Measurements from ENCODE around the gene GPRASP3. TPM values are rescaled to one million over a fixed set of nuclear protein-coding genes. Genes with fewer than 3 reads are reported as not detected.
"Not testable (repeated sequence)": the region's sequence is repeated elsewhere in the genome, so short reads cannot be mapped to it uniquely, and the experiment has no call there.

The GPRASP3 gene
- not detected for total RNA-seq

GRCh38 chrX:102720237-102721168 lies at the start of gene GPRASP3:
Gene GPRASP3, plus strand, starts transcription at chrX:102720743. Its CDS starts 28,253 bp downstream, at chrX:102748996.
- peak; percentile 62 for DNase-seq

GRCh38 chrX:102672856-102673255 lies 47.7 kb upstream of the GPRASP3 start:
- DNase-seq: no peak

GRCh38 chrX:102677479-102677878 lies 43.1 kb upstream of the GPRASP3 start:
- DNase-seq: not testable (repeated sequence)

- DNase-seq: no peak
Observed at GRCh38 chrX:102684772-102685520, 35.6 kb upstream of the GPRASP3 start.

- DNase-seq: no peak
Observed at GRCh38 chrX:102694749-102695148, 25.8 kb upstream of the GPRASP3 start.

GRCh38 chrX:102696306-102696705 lies 24.2 kb upstream of the GPRASP3 start:
- no peak for DNase-seq

GRCh38 chrX:102697494-102697893 lies 23.0 kb upstream of the GPRASP3 start:
- no peak for DNase-seq

- no peak for DNase-seq
Observed at GRCh38 chrX:102708900-102709299, 11.6 kb upstream of the GPRASP3 start.

- no peak for DNase-seq
Observed at GRCh38 chrX:102711872-102712215, 8.7 kb upstream of the GPRASP3 start.

- peak; percentile 17 for DNase-seq
Observed at GRCh38 chrX:102712216-102712966, 8.2 kb upstream of the GPRASP3 start, which contains the start of gene GPRASP2. Gene GPRASP2, plus strand, starts transcription at chrX:102712448. Its CDS starts 2,422 bp downstream, at chrX:102714870.

GRCh38 chrX:102712981-102713625 lies 7.4 kb upstream of the GPRASP3 start:
- DNase-seq: no peak

GRCh38 chrX:102714994-102715393 lies 5.5 kb upstream of the GPRASP3 start:
- no peak for DNase-seq

GRCh38 chrX:102715967-102716366 lies 4.6 kb upstream of the GPRASP3 start:
- DNase-seq: no peak

- not testable (repeated sequence) for DNase-seq
Observed at GRCh38 chrX:102721169-102721506, 595 bp downstream of the GPRASP3 start.

GRCh38 chrX:102723456-102723855 lies 2.9 kb downstream of the GPRASP3 start:
- no peak for DNase-seq

GRCh38 chrX:102727761-102728160 lies 7.2 kb downstream of the GPRASP3 start:
- no peak for DNase-seq

- no peak for DNase-seq
Observed at GRCh38 chrX:102728646-102729045, 8.1 kb downstream of the GPRASP3 start.

GRCh38 chrX:102739657-102740056 lies 19.1 kb downstream of the GPRASP3 start:
- DNase-seq: no peak

GRCh38 chrX:102744307-102744706 lies 23.8 kb downstream of the GPRASP3 start:
- no peak for DNase-seq

- DNase-seq: no peak
Observed at GRCh38 chrX:102745513-102745856, 24.9 kb downstream of the GPRASP3 start.

GRCh38 chrX:102745857-102746584 lies 25.5 kb downstream of the GPRASP3 start:
- no peak for DNase-seq

- no peak for DNase-seq
Observed at GRCh38 chrX:102765217-102765616, 44.7 kb downstream of the GPRASP3 start.

All from effector CD4-positive, alpha-beta T cell (primary cell).